ENCODE results near the gene RNF214.

The RNF214 gene

DNA sequence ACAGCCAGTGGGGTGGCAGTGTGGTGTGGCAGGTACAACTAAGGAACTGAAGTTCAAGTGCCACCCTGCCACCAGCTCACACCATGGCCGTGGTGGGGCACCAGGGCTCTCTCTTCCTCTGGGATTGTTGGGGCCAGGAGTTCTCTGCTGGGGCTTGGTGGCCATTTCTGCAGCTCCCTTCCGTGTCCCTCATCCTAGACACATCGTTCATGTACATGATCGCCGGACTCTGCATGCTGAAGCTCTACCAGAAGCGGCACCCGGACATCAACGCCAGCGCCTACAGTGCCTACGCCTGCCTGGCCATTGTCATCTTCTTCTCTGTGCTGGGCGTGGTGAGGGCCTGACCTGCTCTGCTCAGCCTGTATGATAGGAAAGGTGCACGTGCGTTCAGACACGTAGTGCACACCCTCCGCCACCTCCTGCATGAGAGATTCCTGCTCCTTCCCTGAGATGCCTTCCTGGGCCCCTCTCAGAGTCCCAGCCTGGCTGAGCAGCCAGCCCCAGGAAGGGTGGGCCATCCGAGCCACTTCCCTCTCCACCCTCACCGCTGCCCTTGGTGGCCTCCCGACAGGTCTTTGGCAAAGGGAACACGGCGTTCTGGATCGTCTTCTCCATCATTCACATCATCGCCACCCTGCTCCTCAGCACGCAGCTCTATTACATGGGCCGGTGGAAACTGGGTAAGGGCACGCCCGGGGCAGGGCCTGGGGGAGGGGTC is 40.6 kb upstream of the RNF214 start:
- CTCF ChIA-PET = interaction anchor here (1.1 to 11.5 kb wide), 3 partner anchors 10 to 35 kb away, joined by 3 to 133 read pairs (median 7); partner anchors contain the start of gene SIDT2
- TF ChIP-seq, protein P1, sequence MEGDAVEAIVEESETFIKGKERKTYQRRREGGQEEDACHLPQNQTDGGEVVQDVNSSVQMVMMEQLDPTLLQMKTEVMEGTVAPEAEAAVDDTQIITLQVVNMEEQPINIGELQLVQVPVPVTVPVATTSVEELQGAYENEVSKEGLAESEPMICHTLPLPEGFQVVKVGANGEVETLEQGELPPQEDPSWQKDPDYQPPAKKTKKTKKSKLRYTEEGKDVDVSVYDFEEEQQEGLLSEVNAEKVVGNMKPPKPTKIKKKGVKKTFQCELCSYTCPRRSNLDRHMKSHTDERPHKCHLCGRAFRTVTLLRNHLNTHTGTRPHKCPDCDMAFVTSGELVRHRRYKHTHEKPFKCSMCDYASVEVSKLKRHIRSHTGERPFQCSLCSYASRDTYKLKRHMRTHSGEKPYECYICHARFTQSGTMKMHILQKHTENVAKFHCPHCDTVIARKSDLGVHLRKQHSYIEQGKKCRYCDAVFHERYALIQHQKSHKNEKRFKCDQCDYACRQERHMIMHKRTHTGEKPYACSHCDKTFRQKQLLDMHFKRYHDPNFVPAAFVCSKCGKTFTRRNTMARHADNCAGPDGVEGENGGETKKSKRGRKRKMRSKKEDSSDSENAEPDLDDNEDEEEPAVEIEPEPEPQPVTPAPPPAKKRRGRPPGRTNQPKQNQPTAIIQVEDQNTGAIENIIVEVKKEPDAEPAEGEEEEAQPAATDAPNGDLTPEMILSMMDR (IDR thresholded peaks at IDR 0.05; ENCODE audit: insufficient read depth, low read length, missing control alignments) = no peak
- H3K4me3 ChIP-seq (ENCODE audit: low read depth, low read length) = no peak overlapping the region
- DNase-seq (ENCODE audit: low read depth, low spot score) = no peak
- POLR2A ChIA-PET = interaction anchor here (1.0 kb wide), 1 partner anchor 12 kb away, joined by 5 read pairs; no protein-coding TSS in a partner anchor

DNA sequence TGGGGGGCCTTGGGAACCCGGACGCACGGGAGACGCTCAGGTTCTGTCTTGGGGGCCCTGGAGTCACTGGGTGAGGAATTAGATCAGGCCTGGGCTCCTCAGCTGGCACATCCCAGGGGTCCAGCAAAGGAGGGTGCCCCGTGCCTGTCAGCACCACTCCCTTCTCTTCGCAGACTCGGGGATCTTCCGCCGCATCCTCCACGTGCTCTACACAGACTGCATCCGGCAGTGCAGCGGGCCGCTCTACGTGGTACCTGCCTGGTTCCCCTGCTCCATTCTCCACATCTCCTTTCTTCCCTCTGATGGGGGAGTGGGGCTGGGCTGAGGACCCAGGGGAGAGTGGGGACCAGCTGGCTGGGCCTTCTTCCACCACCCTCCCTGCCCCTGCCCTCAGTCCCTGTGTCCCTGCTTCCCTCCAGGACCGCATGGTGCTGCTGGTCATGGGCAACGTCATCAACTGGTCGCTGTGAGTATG is 40.0 kb upstream of the RNF214 start:
- CTCF ChIA-PET = interaction anchor here (11.5 kb wide), 1 partner anchor 11 kb away, joined by 133 read pairs; the partner anchor contains the start of gene SIDT2
- no peak overlapping the region for H3K4me3 ChIP-seq (ENCODE audit: low read depth, low read length)
- DNase-seq (ENCODE audit: low read depth, low spot score) = no peak
- TF ChIP-seq, protein P1 (IDR thresholded peaks at IDR 0.05; ENCODE audit: insufficient read depth, low read length, missing control alignments) = no peak
- POLR2A ChIA-PET = no interaction called here

GRCh38 chr11:117193130-117194020 is 39.1 kb upstream of the RNF214 start:
- CTCF ChIA-PET = interaction anchor here (0.6 to 11.5 kb wide), 2 partner anchors 12 to 279 kb away, joined by 3 to 133 read pairs; partner anchors contain the start of gene SIDT2
- TF ChIP-seq, protein P1 (IDR thresholded peaks at IDR 0.05; ENCODE audit: insufficient read depth, low read length, missing control alignments) = no peak

GRCh38 chr11:117194267-117194666 is 38.2 kb upstream of the RNF214 start:
- TF ChIP-seq, protein P1 (IDR thresholded peaks at IDR 0.05; ENCODE audit: insufficient read depth, low read length, missing control alignments) = no peak
- ChIA-PET CTCF (interaction anchor here (11.5 kb wide), 1 partner anchor 13 kb away, joined by 133 read pairs; the partner anchor contains the start of gene SIDT2), POLR2A (interaction anchor here (11.2 kb wide), 1 partner anchor 15 kb away, joined by 76 read pairs; the partner anchor contains the start of gene SIDT2)
- no peak overlapping the region for H3K4me3 ChIP-seq (ENCODE audit: low read depth, low read length)
- DNase-seq (ENCODE audit: low read depth, low spot score) = no peak

More at GRCh38 chr11:117193130-117194020, 39.1 kb upstream of the RNF214 start:
- H3K4me3 ChIP-seq (ENCODE audit: low read depth, low read length) = no peak overlapping the region
- POLR2A ChIA-PET = interaction anchor here (11.2 kb wide), 1 partner anchor 14 kb away, joined by 76 read pairs; the partner anchor contains the start of gene SIDT2
- no peak for DNase-seq (ENCODE audit: low read depth, low spot score)

GRCh38 chr11:117195258-117195657 is 37.2 kb upstream of the RNF214 start:
- DNase-seq (ENCODE audit: low read depth, low spot score) = no peak
- CTCF ChIA-PET = interaction anchor here (1.1 to 11.5 kb wide), 2 partner anchors 14 to 32 kb away, joined by 3 to 133 read pairs; partner anchors contain the start of gene SIDT2
- TF ChIP-seq, protein P1 (IDR thresholded peaks at IDR 0.05; ENCODE audit: insufficient read depth, low read length, missing control alignments) = no peak
- POLR2A ChIA-PET = interaction anchor here (0.6 to 11.2 kb wide), 3 partner anchors 10 to 17 kb away, joined by 3 to 76 read pairs (median 4); partner anchors contain the start of gene SIDT2
- no peak overlapping the region for H3K4me3 ChIP-seq (ENCODE audit: low read depth, low read length)
